GM18909 (cell line): ENCODE results near the gene SYTL1.

Experiments
- ATAC-seq: cut with Tn5 transposase; IDR thresholded peaks from one replicate; pipeline ENCODE4 v1.9.1; 2021; ENCODE audit warnings: mild to moderate bottlenecking; ENCODE audit not compliant: unreplicated experiment, poor library complexity

Gene SYTL1

GRCh38 chr1:27345272-27345671 lies 3.5 kb downstream of the SYTL1 start:
- no peak for ATAC-seq

GRCh38 chr1:27346357-27346756 lies 4.5 kb downstream of the SYTL1 start:
- no peak for ATAC-seq

DNA sequence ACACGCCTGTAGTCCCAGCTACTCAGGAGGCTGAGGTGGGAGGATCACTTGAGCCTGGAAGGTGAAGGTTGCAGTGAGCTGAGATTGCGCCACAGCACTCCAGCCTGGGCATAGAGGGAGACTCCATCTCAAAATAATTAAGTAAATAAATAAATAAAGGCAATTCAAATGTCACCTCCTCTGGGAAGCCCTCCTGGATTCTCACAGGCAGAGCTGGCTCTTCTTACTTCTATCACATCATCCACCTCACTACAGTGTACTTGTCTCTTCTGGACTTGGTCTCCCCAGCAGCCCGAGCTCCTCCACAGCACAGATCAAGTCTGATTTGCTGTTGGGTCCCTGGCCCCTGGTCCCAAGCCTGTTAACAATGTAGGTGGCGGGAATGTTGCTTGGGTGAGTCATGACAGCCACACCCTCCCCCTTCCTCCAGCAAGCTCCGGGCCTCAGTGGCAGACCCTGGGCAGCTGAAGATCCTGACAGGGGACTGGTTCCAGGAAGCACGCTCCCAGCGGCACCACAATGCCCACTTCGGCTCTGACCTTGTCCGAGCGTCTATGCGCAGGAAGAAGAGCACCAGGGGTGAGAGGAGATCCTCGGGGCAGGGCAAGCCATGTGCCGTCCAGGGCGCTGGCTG lies 5.3 kb downstream of the SYTL1 start:
- no peak for ATAC-seq

GRCh38 chr1:27348861-27349783 lies 7.3 kb downstream of the SYTL1 start:
- ATAC-seq, result no peak

DNA sequence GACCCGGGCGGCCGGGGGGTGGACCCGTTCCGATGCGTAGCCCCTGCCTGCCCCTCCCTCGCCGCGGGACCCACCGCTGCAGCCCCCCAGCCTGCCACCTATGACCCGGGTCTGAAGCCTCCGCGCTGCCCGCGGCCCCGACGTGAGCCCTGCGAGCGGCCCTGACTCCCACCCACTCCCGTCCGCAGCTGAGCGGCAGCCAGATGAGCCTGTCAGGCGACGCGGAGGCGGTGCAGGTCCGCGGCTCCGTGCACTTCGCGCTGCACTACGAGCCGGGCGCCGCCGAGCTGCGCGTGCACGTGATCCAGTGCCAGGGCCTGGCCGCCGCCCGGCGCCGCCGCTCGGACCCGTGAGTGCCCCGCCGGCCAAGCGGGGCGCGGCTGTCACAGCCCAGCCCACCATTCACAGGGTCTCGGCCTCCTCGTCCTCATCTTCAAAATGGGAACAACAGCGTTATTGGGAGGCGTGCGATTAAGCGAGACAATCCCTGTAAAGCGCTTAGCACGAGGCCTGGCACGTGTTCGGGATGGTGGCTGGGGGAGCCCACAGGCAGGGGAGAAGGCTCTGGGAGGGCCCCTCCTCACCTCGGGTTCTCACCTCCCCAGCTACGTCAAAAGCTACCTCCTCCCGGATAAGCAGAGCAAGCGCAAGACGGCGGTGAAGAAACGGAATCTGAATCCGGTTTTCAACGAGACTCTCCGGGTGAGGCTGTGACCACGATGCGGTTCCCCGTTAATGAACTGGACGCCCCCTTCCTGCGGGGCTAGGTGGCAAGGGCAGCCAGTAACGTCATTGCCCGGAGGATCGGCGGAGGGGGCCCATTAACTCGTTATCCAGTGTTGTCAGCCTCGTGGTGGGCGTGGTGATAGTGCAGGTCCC lies 8.2 kb downstream of the SYTL1 start:
- ATAC-seq, result no peak

- no peak for ATAC-seq
Measured at GRCh38 chr1:27350663-27351540, 9.1 kb downstream of the SYTL1 start.

DNA sequence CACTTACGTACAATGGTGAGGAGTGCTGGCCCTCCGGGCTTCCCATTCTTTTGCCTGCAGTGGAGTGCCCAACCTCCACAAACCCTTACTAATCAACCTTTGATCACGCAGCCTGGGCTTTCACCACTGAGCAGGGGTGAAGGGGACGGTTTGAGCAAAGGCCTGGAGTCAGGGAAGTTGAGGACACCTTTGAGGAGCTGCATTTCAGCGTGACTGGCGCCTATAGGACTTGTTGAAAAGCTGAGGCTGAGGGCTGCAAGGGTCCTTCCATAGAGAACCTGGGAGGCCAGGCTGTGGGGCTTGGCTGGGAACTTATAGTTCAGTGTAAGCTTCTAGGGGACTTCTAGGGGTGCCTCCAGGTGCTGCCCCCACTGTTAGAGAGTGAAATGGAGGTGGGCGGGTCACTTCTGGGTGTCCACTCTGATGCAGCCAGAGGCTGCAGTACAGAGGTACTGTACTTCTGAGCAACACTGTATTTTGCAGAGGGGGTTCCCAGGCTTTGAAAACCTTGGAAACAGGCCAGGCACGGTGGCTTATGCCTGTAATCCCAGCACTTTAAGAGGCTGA lies 9.8 kb downstream of the SYTL1 start:
- no peak for ATAC-seq

DNA sequence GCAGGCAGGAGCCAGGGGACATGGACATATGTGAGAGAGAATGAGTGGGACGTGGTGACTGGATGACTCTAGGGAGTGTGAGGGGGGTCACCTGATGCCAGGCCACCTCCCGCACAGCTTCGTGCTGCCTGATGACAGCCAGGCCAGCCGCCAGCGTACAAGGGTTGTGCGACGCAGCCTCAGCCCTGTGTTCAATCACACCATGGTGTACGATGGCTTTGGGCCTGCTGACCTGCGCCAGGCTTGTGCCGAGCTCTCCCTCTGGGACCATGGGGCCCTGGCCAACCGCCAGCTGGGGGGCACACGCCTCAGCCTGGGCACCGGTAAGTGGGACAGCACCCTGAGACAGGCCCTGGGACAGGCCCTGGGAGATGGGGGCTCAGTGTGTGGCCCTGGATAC lies 11.3 kb downstream of the SYTL1 start:
- no peak for ATAC-seq

DNA sequence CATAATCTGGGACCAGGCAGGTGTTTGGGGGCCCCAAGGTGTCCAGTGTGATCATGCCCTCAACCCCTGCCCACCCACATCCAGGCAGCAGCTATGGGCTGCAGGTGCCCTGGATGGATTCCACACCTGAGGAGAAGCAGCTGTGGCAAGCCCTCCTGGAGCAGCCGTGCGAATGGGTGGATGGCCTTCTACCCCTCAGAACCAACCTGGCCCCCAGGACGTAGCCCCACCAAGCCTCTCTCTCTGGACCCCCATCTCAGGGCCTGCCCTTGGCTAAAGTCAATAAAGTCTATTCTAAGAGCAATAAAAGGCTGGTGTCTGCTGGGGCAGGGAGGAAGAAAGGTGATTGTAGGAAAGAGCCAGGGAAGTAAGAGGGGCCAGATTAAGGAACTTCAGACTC lies 11.8 kb downstream of the SYTL1 start:
- ATAC-seq, result no peak

- ATAC-seq, result no peak
Measured at GRCh38 chr1:27355683-27356082, 13.9 kb downstream of the SYTL1 start.

GRCh38 chr1:27356277-27356618 lies 14.4 kb downstream of the SYTL1 start:
- ATAC-seq, result no peak

DNA sequence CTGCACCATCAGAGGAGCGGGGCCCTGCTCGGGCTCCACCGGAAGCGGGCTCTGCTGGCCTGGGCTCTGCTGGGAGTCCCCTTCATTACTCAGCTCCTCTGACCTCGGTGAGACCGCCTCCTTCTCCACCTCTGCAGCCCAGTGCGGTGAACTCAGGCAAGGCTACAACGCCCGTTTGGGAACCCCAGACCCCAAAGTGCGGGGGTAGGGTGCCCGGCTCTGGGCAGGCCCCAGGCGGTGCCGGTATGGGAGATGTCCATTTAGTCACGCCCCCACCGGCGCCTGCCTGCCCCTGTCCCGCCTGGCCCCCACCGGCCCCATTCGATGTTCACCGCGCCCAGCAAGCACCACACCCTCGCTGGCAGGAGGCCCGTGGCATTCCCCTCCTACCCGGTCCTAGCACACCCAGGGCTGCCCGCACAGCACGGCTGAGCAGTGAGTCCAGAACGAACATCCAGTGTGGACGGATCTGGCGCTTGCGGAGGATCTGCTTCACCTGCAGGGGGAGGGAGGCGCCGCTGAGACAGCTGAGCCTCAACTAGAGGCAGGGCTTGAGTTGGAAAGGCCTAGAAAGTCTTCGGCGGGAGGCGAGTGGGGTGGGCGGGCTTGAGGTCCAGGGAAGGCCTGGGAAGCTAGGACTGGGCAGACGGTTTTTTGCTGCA lies 14.9 kb downstream of the SYTL1 start:
- no peak for ATAC-seq

GRCh38 chr1:27357281-27358037 lies 15.6 kb downstream of the SYTL1 start:
- peak; percentile 62 for ATAC-seq

GRCh38 chr1:27358038-27358927 lies 16.5 kb downstream of the SYTL1 start:
- ATAC-seq, result no peak

- ATAC-seq, result no peak
Measured at GRCh38 chr1:27358928-27359313, 17.1 kb downstream of the SYTL1 start.

DNA sequence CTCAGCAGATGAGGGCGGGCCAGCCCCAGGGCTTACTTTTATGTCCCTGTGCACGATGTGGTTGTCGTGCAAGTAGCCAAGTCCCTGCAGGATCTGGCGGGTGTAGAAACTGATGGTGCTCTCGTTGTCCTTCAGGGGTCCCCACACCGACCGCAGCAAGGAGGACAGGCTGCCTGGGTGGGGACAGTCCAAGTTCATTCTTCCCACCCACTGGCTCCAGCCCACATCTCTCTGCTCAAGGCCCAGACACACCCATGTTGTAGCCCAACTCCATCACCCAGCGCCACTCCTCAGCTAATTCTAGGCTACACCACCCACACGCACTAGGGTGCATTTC lies 18.0 kb downstream of the SYTL1 start:
- ATAC-seq, result no peak

- ATAC-seq, result no peak
Measured at GRCh38 chr1:27360159-27361043, 18.6 kb downstream of the SYTL1 start.
